GM12801 (cell line): ENCODE data around the gene POLR2L.

Source experiments
- TF ChIP-seq, protein P1 (sequence below): IDR thresholded peaks from one replicate; pipeline ENCODE4 v1.5.1; 2011; ENCODE audit warnings: control low read depth; ENCODE audit not compliant: insufficient read length; ENCODE audit errors: extremely low read depth

Gene POLR2L

DNA sequence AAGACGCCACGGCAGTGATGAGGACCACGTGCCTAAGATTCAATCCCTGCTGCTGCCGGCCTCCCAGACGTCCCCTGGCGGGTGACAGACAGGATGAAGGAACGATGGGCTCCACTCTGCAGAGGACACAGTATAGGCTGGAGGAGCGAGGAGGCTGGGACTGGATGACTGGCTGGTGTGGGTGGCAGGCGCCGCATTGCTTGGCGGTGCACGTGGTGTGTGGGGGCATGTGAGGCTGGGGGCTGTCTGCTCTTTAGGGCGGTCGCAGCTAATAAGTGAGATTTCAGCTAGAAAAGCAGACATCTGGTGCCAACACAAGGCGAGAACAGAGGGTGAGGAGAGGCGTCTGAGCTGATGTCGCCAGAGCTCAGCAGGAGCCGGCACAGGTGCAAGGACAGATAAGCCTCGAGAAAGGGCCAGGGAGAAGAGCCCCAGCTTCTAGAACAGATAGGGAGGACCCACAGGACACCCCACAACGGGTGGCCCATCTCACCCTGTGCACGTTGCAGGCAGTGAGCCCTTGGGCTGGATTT, 33.5 kb upstream of the POLR2L start:
- TF ChIP-seq, protein P1, sequence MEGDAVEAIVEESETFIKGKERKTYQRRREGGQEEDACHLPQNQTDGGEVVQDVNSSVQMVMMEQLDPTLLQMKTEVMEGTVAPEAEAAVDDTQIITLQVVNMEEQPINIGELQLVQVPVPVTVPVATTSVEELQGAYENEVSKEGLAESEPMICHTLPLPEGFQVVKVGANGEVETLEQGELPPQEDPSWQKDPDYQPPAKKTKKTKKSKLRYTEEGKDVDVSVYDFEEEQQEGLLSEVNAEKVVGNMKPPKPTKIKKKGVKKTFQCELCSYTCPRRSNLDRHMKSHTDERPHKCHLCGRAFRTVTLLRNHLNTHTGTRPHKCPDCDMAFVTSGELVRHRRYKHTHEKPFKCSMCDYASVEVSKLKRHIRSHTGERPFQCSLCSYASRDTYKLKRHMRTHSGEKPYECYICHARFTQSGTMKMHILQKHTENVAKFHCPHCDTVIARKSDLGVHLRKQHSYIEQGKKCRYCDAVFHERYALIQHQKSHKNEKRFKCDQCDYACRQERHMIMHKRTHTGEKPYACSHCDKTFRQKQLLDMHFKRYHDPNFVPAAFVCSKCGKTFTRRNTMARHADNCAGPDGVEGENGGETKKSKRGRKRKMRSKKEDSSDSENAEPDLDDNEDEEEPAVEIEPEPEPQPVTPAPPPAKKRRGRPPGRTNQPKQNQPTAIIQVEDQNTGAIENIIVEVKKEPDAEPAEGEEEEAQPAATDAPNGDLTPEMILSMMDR, result no peak

- TF ChIP-seq, protein P1, result no peak
Measured at GRCh38 chr11:875203-875602, 32.9 kb upstream of the POLR2L start.

GRCh38 chr11:873706-874105, 31.4 kb upstream of the POLR2L start:
- TF ChIP-seq, protein P1, result no peak

DNA sequence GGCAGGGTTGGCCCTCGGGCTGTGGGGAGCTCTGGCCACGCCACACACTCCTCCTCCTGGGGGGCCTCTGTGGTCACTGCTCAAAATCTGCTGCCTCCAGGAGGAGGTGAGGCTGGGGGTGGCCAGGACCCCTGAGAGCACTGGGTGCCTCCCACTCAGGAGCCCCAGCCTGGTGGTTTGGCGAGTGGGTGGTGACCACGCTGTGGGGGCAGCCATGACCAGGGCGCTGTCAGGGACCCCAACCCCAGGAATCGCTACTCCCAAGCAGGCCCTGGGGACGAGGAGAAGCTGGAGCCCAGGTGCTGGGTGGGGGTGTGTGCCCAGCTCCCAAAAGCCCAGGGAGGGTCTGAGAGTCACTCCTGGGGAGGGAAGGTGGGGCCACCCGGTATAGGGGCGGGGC, 30.5 kb upstream of the POLR2L start:
- TF ChIP-seq, protein P1, result no peak

DNA sequence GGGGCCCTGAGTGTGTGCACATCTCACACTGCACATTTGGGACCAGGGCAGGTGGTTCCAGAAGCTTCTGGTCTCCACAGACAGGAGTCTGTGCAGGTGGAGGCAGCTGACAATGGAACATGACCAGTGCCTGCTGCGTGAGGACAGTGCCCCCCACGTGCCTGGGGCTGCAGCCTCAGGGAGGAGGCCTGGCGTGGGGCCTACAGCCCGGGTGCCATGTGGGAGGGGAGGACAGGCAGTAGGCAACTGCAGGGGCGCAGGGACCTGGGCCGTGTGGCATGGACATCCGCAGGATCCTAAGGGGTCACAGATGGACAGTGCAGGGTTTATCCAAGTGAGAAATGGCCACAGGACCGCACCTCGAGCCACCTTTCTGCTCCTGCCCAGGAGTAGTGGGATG, 29.1 kb upstream of the POLR2L start:
- TF ChIP-seq, protein P1, result no peak

GRCh38 chr11:870418-870817, 28.1 kb upstream of the POLR2L start:
- TF ChIP-seq, protein P1, result no peak

DNA sequence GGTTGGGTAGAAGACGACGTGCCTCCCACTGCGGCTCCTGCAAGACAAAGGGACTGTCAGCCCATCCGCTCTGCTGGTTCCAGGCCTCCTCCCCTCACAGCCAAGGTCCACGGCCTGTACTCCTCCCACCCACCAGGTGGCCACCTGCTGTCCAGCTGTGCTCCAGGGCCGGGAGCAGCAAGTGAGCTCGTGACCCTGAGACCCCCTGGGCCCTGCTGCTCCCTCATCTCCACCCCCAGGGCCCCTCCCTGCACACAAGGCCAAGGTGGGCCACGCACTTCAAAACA, 27.7 kb upstream of the POLR2L start:
- TF ChIP-seq, protein P1, result no peak
